EL (cell line): ENCODE results near the gene FRMD4B.
A peak's percentile ranks its signal among the peaks of the same experiment; 100 is the strongest.

Experiments
- DNase-seq: peaks from one replicate; pipeline ENCODE4 v3.0.0-alpha.2; 2016

Gene FRMD4B

DNA sequence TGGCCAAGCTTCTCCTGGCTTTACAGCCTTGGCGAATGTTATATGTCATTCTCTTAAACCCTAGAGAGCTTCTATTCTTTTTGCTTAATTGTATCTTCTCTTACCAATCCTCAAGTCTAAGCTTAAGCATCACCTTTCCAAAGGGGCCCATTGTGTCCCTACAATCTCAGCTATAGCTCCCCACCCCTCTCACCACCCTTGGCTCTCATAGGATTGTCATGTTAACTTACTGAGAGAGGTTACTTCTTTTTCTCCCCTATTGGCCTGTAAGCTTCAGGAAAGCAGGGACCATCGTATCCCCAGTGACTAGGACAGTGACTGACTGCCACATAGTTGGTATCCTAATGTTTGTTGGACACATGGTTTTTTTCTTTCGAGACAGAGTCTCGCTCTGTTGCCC lies 220.1 kb downstream of the FRMD4B start:
- DNase-seq = no peak

DNA sequence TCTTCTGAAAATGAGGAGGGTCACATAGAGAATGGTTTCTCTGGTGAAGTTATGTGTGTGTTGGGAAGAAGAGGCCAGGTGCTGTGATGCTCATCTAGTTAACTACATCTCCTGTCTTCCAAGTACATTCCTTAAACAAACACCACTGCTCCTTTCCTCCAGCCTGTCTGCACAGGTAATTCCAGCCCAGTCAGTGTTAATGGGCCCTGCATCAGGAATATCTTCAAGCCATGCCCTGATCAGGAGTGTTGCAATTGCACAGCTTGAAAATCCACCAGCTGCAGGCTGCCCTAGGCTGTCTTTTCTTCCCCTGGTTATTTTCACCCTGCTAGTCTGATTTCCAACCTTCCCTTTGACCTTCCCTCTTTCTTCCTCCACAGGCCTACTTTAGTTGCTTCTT lies 221.6 kb downstream of the FRMD4B start:
- no peak for DNase-seq

DNA sequence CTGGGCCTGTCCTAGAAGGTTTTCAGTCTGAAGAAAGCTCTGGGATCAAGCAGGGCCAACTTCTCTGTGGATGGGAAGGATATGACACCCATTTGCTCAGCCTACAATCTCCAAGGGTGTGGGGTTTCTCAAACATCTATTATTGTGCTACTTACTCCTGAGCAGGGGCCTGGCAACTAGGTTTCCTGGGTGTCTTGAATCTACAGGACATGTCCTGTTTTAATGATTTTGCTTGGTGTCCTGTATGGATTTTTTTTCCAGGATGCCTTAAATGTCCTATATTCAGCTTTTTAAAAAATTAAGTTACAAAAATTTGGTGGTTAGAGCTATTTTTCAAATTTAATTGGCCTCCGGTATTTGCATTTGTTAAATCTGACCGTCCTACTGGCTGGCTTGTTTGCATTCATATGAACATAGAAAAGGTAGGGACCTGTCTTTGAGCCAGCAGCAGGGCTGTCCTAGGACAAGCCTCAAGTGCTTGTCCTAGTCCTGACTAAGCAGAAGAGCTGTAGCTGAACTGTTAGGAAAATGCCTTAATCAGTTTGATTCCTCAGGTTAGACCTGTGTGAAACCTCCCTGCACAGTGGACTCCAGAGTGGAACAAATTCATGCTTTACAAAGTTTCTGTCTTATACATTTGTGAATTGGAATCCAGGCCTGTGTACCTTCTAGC lies 223.4 kb downstream of the FRMD4B start:
- no peak for DNase-seq

DNA sequence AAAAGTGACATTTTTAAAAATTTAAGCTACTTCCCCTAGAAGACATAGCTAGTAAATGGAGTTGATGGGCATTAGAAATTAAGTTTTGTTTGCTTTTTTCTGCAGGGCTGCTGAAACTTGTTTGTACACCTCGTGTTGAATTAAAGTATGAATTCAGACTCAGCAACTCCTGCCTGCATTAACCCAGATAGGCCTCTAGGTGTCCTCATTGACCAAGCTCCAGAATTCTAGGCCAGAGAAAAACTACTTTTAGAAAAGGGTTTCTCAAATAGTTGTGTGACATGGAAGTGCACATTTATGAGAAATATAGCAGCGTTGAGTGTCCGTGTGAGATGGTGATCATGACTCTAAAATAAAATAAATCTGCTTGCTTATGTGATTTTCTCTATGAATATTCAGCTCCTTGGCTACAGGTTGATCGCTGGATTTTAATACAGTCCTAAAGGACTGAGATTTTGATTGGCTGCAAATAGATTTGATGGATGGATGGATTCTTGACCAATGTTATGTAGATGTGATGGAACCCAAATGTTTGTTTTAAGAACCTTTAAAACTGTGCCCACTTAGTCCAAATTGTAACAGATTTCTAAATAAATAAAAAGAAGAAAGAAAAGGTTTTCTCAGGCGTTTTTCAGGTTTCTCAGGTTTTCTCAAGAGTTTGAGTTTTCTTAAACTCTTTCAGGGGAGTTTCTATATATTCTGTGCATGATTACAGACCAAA lies 224.1 kb downstream of the FRMD4B start:
- DNase-seq = peak; percentile 50

DNA sequence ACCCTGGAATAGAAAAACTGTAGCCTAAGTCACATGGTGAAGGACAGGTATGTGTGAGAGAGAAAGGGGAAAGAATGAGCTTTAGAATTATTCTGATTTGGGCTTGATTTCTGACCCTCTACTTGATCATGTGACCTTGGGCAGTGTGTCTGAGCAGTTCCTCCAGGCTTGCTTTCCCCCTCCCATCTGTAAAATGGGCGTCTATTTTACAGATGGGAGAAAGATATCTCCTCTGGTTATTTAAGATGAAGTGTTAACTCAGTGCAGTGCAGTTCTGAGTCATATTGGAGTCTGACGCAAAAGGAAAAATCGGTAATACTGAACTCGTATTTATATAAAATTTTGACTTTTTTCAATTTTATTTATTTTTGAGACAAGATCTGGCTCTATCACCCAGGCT lies 225.4 kb downstream of the FRMD4B start:
- no peak for DNase-seq

DNA sequence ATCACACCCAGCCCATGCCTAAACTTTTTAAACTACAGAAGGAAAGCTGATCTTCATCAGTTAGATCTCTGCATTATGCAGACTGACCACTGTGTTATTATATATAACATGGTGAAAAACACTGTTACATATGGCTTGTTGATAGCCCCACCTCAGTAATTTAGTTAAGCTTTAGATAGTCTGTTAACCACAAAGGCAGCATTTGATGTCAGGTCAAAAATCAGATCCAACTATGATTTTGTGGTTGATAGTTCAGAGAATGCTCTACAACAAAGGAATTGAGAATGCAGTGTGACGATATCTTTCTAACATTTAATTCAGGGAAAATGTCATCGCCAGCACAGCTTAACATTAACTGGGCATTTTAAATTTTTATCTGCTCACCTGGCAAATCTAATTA lies 225.8 kb downstream of the FRMD4B start:
- DNase-seq = no peak

DNA sequence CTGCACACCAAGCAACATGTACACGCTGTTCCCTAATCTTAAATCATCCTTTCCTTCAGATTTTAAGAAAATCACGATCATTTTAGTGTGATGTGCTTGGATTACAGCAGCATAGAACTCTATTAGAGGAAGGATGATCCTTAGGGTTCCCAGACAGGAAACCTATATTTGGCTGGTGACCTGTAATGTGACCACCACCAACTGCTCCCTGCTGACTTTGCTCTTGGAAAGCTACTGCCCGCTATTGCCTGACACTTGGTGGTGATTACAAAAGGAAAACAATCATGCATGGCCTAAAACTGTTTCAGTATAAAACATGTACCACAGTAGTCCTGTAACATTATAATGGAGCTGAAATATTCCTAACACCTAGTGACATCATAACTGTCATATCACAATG lies 236.3 kb downstream of the FRMD4B start:
- DNase-seq = no peak

DNA sequence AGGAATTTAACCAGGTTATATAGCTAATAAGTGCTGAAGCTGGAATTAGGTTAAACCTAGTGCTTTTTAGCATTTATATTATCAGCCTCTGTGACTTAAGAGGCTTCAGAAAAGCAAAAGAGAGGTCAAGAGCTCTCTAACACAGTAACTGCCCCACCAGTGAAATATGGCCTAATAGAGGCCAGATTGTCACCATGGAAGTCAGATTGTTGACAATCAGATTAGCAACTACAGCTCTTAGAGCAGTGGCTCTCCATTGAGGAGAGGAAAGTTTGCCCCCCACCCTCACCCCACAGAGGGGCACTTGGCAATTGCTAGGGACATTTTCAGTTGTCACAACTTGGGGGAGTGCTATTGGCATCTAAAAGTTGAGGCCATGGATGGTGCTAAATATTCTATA lies 240.2 kb downstream of the FRMD4B start:
- no peak for DNase-seq

DNA sequence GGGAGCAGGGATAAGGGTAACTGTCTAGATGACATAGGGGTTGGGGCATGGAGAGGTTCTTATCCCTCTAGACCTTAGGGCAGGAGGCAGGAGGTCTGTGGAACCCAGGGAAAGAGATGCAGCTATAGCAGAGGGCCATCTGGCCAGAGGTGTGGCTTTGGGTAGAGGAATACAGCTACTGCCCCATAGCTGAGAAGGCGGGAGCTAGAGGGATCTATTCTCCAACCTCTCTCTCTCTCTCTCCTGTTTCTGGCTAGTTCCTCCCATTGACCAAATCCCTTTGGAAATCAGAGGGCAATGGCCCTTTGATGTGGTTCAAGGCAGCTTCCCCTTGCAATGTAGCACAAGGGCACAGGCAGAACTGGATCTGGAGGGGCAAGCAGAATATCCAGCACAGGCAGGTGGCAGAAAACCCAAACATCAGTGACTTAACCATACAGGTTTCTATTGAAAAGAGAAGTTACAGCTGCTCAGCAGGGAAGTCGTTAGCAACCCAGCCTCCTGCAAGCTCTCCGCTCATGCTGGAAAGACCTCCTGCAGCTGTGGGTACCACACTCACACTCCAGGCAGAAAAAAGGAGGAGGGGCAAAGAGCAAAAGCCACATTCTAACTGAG lies 241.2 kb downstream of the FRMD4B start:
- DNase-seq = no peak

DNA sequence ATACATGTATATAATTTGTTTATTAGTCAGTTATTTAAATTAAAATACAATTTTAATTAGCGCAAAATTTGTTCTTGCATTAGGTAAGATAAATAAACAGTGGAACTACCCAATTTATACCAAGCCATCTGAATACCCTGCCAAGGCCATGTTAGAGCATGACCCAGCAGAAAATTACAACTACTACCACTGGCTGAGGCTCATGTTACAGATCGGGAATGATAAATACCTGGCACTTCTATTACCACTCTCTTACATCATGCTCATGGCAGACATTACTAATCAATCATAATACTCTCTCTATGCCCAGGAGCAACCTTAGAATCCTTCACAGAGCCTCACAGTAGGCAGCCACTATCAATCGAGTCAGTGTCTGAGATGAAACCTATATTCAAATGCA lies 242.3 kb downstream of the FRMD4B start:
- DNase-seq = peak; percentile 19

DNA sequence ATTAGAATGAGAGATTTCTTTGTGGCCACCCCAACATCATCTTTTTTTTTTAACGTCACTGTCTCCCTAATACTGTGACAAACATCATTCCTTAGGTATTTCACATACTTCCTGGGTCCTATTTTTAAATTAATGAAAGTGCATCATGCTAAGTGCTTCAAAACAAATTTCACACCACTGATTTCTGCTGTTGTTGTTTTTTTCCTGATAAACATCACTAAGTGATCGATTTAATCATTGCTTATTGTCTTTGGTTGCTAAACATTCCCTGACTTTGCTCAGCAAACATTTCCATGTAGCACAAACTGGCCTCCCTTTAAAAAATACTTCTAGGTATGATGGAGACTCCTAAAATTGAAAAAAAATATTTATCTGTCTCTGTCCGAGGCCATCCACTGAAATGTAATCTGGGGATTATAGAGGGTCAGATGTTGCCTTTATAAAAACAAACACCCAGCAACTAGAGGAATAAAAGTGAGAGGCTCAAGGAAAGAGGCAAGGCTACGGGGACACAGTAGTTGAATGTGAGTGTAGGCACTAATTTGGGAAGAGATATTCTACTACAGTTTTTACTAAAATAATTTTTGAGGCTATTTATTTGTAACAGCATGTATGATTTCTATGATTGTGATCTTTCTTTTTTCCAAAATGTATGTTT lies 243.0 kb downstream of the FRMD4B start:
- DNase-seq = no peak

DNA sequence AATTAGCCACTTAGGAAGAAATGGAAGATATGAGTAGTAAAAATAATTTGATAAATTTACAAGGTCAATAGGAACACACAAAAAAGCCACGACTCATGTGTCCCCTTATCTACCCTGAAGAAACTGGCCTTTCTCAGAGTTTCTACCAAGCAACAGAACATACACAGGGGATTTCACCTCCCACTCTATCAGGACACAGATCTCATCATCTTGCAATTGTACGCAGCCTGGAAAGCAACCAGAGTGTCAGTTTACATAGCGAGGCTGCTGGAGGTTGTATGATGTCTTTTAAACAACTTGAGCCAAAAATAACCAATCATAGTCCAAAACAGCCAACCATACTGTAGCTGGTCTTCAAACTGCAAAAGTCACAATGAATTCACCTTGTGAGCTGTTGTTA lies 243.8 kb downstream of the FRMD4B start:
- DNase-seq = no peak

DNA sequence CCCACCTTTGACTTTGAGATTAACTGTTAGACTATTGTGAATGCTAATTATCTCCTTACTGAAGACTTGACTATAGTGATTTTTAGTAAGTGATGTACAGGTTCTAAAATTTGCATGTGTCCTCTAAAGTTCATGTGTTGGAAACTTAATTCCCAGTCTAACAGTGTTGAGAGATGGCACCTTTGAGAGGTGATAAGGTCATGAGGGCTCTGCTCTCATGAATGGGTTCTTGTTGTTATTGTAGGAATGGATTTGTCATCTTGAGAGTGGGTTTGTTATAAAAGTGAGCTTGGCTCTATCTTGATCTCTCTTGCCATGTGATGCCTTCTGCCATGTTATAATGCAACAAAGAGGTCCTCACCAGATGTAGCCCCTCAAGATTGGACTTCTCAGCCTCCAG lies 244.6 kb downstream of the FRMD4B start:
- no peak for DNase-seq

DNA sequence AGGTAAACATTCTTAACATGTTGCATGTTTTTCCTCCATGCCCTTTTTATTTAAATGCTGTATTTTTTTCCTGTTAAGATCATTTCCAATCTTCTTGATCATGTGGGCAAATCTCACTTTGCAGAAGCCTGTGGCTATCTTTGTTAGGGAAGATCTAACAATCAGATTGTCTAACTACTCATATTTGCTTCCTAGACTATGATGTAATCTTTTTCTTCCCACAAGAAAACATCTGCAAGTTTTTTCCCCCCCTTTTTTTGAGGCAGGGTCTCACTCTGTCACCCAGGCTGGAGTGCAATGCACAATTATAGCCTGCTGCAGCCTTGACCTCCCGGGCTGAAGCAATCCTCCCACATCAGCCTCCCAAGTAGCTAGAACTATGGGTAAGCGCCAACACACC lies 248.5 kb downstream of the FRMD4B start:
- DNase-seq = no peak

DNA sequence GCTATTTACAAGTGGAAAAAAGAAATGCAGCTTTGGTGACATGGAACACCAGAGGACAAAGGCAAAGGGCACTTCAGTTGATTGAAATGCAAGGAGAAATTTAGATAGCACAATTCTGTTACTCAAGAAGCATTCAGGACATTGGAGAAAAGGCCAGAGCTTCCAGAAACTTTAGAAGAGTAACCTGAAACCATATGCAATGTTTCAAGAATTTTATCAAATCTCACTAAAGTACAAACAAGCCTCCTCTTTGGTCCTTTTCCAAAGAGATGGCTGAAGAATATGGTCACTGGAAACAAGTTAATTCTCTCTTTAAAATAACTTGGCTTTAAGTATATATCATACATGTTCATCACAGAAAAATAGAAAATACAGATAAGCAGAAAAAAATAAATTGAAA lies 248.9 kb downstream of the FRMD4B start:
- DNase-seq = no peak

DNA sequence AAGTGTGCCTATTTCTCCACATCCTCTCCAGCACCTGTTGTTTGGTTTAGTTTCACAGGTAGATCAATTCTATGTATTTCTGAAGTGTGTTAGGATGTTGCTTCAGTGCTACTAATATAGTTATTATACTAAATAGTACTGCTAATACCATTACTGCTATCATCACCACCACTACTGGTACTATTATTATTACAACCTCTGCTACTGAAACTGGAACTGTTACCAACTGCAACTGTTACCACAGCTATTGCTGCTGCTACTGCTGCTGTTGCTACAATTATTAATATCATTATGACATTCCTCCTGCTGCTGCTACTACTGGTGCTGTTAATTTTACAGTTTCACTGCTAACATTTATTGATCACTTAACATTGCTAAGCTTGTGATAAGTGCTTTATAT lies 255.2 kb downstream of the FRMD4B start:
- DNase-seq = no peak

DNA sequence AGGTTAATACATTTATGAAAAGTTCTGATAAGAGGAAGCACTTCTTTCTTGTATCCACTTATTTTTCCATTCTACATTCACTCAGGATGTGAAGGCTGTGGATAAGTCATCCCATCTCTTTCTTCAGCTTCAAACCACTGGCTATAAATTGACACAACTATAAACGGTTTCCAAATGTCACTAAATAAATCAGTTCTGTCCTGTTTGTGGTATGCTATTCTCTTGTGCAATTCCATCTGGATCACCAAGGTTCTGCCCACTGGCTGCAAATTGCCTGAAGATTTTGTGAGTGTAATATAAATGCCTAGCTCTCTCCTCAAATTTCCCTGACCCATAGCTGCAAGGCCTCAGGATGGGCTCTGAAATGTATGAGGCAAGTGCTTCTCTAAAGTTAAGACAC lies 256.4 kb downstream of the FRMD4B start:
- DNase-seq = peak; percentile 9

DNA sequence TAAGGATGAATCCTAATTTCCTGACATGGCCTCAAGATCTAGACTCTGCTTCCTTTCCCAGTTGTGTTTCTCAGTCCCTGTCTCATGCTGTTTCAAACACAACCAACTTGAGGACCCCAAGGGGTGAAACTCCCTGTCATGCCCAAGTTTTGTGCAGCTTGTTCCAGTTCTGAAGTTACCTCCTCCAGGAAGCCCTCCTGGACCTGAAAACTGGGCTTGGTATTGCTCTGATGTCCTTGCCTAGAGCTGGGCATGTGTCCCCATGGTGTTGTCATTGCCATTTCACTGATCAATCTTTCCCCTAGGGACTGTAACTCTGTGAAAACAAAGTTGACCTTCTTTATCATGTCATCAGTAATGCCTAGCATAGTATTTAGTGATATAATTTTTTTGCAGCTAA lies 257.4 kb downstream of the FRMD4B start:
- DNase-seq = no peak

DNA sequence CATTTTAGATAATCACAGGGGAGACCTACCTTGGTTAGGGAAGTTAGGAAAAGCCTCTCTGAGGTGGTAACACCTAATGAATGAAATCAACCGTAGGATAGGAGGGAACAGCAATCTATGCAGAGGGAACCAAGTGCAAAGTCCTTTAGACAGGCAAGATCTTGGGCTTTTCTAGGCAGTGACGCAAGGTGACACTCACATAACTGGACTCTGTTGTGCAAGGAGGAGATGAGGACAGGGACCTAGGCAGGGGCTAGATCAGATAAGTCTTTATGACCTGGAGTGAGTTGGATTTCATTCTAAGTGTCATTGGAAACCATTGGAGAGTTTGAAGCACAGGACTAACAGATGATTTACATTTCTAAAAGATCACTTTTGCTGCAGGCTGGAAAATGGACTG lies 258.9 kb downstream of the FRMD4B start:
- no peak for DNase-seq

DNA sequence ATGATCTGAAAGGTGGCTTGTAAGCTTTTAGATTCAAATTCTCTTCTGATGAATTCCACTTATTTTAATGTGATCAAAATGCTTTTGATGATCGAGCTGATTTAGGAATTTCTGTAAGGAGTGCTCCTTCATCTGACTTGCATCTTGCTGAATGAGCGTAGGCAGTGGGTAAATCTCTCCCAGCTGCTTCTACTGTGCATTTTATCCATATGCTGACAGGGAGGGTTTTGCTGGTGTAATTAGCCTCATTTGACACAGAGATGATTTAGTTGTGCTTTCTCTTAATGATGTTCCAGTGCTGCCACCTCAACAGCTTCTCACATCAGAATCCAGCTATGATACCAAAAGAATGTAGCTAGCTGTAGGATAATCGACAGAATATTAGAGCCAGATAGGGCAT lies 259.7 kb downstream of the FRMD4B start:
- no peak for DNase-seq

DNA sequence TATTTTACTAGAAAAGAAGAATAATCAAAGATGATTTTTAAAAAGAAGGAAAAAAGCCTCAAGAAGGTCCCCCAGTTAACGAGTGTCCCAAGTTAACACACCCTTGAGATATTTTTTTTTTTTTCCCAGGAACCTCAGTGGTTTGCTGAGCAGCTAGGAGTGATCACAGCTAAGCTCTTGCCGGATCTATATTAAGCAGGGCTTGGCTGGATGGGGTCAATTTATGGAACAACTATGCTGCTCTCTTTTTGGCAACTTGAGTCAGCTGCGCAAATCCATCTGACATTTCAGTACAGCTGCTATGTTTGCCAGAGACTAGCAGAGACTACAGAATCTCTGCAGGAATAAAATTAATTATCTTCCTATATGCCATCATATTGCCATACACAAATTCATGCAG lies 263.5 kb downstream of the FRMD4B start, which contains the start of gene LMOD3:
TSS of gene LMOD3 (minus strand) at position 193 of the 400 bp plus-strand sequence. CDS start 209 bp downstream, outside the sequence.
- no peak for DNase-seq

DNA sequence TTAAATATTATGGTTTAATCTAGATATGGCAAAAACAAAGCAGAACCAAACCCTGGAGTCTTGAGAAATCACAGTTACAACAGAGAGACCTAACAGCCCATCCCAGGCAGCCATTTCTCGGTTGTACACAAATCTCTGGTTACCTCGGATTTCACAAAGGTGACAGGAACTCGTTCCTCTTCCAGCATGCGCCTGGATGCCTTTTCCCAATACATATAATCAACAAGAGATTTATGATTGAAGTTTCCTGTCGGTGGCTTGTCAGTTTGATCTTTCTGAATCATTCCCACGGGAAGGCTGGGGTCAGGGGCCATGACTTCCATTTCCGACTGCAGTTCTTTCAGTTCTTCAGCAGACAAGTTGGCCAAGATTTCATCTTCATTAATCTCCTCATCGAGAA lies 263.9 kb downstream of the FRMD4B start:
- no peak for DNase-seq

DNA sequence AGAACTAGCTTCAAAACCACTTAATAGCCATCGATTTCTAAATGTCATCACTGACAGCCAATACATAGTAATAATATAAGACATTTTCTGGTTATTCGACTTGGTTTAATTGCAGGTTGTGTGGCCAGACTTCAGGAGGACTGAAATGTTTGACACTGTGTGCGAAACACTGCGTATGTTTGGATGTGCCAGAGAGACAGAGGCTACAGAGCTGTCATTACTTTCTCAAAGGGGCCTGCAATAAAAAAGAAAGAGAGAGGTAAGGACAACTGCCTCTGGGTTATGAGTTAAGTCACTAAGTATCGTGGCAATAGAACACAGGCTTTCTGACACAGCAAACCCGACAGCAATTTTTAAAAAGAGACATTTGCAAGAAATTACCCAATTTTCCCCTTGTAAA lies 264.4 kb downstream of the FRMD4B start:
- no peak for DNase-seq
